Stimulated activated CD4-positive, alpha-beta T cell treated with anti-CD3 and anti-CD28 coated beads, Interleukin-1b, Interleukin-23, amount 100 ng/mL, for 48 hours (primary cell): ENCODE data around the gene PPP1R12B.

Experiments used
- DNase-seq: peaks from one replicate; pipeline ENCODE4 v3.0.0-alpha.2; 2020

Gene PPP1R12B

GRCh38 chr1:202348509-202349205 is at the start of gene PPP1R12B:
Gene PPP1R12B, plus strand, starts transcription at chr1:202348699. Its CDS starts 153 bp downstream, at chr1:202348852.
- DNase-seq, result peak; percentile 97

- no peak for DNase-seq
Observed at GRCh38 chr1:202302166-202302565, 46.3 kb upstream of the PPP1R12B start.

- DNase-seq, result no peak
Observed at GRCh38 chr1:202304375-202304774, 44.1 kb upstream of the PPP1R12B start.

- no peak for DNase-seq
Observed at GRCh38 chr1:202305168-202305567, 43.3 kb upstream of the PPP1R12B start.

- no peak for DNase-seq
Observed at GRCh38 chr1:202306535-202307345, 41.8 kb upstream of the PPP1R12B start.

GRCh38 chr1:202310071-202310725 is 38.3 kb upstream of the PPP1R12B start:
- DNase-seq, result no peak

- DNase-seq, result no peak
Observed at GRCh38 chr1:202310746-202311145, 37.8 kb upstream of the PPP1R12B start.

- no peak for DNase-seq
Observed at GRCh38 chr1:202311875-202312635, 36.4 kb upstream of the PPP1R12B start.

GRCh38 chr1:202315576-202316168 is 32.8 kb upstream of the PPP1R12B start:
- DNase-seq, result peak; percentile 69

GRCh38 chr1:202316186-202316585 is 32.3 kb upstream of the PPP1R12B start:
- DNase-seq, result no peak

- DNase-seq, result no peak
Observed at GRCh38 chr1:202317941-202318925, 30.3 kb upstream of the PPP1R12B start.

- DNase-seq, result no peak
Observed at GRCh38 chr1:202319381-202320080, 29.0 kb upstream of the PPP1R12B start.

GRCh38 chr1:202320081-202320405 is 28.5 kb upstream of the PPP1R12B start:
- no peak for DNase-seq

- DNase-seq, result no peak
Observed at GRCh38 chr1:202323731-202324130, 24.8 kb upstream of the PPP1R12B start.

GRCh38 chr1:202324646-202325045 is 23.9 kb upstream of the PPP1R12B start:
- no peak for DNase-seq

- DNase-seq, result no peak
Observed at GRCh38 chr1:202329891-202330290, 18.6 kb upstream of the PPP1R12B start.

GRCh38 chr1:202333861-202334260 is 14.6 kb upstream of the PPP1R12B start:
- no peak for DNase-seq

- DNase-seq, result no peak
Observed at GRCh38 chr1:202343652-202344349, 4.7 kb upstream of the PPP1R12B start.

GRCh38 chr1:202348005-202348508 is 442 bp upstream of the PPP1R12B start:
- DNase-seq, result no peak
